HFFc6 (cell line): Measurements from ENCODE around the gene ATP5MC2. TPM values are rescaled to one million over a fixed set of nuclear protein-coding genes. Genes with fewer than 3 reads are reported as not detected.
"Not testable (repeated sequence)": the region's sequence is repeated elsewhere in the genome, so short reads cannot be mapped to it uniquely, and the experiment has no call there.

Source experiments
- DNase-seq: peaks from one replicate; pipeline ENCODE4 v3.0.0-alpha.2; 2018
- H3K27ac Mint-ChIP-seq: 2 replicates; pipeline ENCODE4 v1.8.0; 2020; ENCODE audit warnings: mild to moderate bottlenecking, mixed read lengths
- H3K27me3 Mint-ChIP-seq: 2 replicates; pipeline ENCODE4 v1.8.0; 2021; ENCODE audit warnings: mild to moderate bottlenecking, moderate library complexity, mixed read lengths; ENCODE audit not compliant: insufficient read depth
- H3K36me3 Mint-ChIP-seq: 2 replicates; pipeline ENCODE4 v1.8.0; 2021; ENCODE audit warnings: low read depth, mixed read lengths
- H3K4me1 Mint-ChIP-seq: 2 replicates; pipeline ENCODE4 v1.8.0; 2020; ENCODE audit warnings: low read depth, mixed read lengths
- H3K4me3 Mint-ChIP-seq: 2 replicates; pipeline ENCODE4 v1.8.0; 2020; ENCODE audit warnings: mild to moderate bottlenecking, moderate library complexity, mixed read lengths
- H3K9me3 Mint-ChIP-seq: 2 replicates; pipeline ENCODE4 v1.8.0; 2020; ENCODE audit warnings: mild to moderate bottlenecking, mixed read lengths
- total RNA-seq, 6 experiments: library from RNA; stranded (reverse); fragmentation: NEBNext Ultra II Directional; extraction: Animal tissue kit (Norgen Biotek cat#: 25700); gene quantifications; 2 replicates in 1 of 6; 3 replicates in 5 of 6; pipeline ENCODE4 v1.2.3, GENCODE V29; 2021
- TF ChIP-seq, protein P1 (sequence below): fragments of 200-600 bp; sonication (generic); IDR thresholded peaks from 2 replicates; pipeline ENCODE4 v1.5.0; 2021; ENCODE audit warnings: antibody characterized with exemption, mild to moderate bottlenecking

The ATP5MC2 gene
- total RNA-seq, 6 experiments from 2014 or later, result 257 to 366 (median 308) TPM

DNA sequence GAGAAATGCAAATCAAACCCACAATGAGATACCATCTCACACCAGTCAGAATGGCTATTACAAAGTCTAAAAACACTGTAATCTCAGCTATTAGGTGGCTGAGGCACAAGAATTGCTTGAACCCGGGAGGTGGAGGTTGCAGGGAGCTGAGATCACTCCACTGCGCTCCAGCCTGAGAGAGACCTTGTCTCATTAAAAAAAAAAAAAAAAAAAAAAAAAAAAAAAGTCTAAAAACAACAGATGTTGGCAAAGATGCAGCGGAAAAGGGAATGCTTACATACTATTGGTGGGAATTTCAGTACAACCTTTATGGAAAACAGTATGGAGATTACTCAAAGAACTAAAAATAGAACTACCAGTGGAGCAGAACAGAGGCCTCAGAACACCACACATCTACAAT is 30.7 kb downstream of the ATP5MC2 start:
- Mint-ChIP-seq H3K27ac (peak overlapping the region; percentile 68), H3K4me3 (peak overlapping the region; percentile 33; the same call in 1 of the 2 replicates), H3K36me3 (0 out of 2 replicates have a peak, but pooled peaks cover 3% of the 10 kb centered on the region), H3K9me3 (no peaks in the 10 kb centered on the region), H3K4me1 (peaks cover 23% of the 10 kb centered on the region), H3K27me3 (peaks cover 3% of the 10 kb centered on the region)
- TF ChIP-seq, protein P1, sequence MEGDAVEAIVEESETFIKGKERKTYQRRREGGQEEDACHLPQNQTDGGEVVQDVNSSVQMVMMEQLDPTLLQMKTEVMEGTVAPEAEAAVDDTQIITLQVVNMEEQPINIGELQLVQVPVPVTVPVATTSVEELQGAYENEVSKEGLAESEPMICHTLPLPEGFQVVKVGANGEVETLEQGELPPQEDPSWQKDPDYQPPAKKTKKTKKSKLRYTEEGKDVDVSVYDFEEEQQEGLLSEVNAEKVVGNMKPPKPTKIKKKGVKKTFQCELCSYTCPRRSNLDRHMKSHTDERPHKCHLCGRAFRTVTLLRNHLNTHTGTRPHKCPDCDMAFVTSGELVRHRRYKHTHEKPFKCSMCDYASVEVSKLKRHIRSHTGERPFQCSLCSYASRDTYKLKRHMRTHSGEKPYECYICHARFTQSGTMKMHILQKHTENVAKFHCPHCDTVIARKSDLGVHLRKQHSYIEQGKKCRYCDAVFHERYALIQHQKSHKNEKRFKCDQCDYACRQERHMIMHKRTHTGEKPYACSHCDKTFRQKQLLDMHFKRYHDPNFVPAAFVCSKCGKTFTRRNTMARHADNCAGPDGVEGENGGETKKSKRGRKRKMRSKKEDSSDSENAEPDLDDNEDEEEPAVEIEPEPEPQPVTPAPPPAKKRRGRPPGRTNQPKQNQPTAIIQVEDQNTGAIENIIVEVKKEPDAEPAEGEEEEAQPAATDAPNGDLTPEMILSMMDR, result no peak
- peak; percentile 71 for DNase-seq

DNA sequence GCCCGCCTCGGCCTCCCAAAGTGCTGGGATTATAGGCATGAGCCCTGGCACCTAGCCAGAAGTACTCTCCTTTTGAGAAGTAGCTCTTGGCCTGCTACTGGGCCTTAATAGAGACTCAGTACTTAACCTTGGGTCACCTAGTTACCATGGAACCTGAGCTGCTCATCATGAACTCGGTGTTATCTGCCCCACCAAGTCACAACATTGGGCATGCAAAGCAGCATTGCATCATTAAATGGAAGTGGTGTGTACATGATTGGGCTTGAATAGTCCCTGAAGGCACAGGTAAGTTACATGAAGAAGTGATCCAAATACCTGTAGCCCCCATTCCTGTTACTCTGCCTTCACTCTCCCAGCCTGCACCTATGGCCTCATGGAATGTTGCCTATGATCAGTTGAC is 31.8 kb downstream of the ATP5MC2 start:
- no peak for DNase-seq
- H3K9me3 Mint-ChIP-seq, result no peaks in the 10 kb centered on the region
- peaks cover 23% of the 10 kb centered on the region for H3K4me1 Mint-ChIP-seq
- H3K27me3 Mint-ChIP-seq, result peaks cover 3% of the 10 kb centered on the region
- no peak overlapping the region for H3K4me3 Mint-ChIP-seq
- 0 out of 2 replicates have a peak, but pooled peaks cover 3% of the 10 kb centered on the region for H3K36me3 Mint-ChIP-seq
- H3K27ac Mint-ChIP-seq, result no peak overlapping the region
- TF ChIP-seq, protein P1, result no peak

DNA sequence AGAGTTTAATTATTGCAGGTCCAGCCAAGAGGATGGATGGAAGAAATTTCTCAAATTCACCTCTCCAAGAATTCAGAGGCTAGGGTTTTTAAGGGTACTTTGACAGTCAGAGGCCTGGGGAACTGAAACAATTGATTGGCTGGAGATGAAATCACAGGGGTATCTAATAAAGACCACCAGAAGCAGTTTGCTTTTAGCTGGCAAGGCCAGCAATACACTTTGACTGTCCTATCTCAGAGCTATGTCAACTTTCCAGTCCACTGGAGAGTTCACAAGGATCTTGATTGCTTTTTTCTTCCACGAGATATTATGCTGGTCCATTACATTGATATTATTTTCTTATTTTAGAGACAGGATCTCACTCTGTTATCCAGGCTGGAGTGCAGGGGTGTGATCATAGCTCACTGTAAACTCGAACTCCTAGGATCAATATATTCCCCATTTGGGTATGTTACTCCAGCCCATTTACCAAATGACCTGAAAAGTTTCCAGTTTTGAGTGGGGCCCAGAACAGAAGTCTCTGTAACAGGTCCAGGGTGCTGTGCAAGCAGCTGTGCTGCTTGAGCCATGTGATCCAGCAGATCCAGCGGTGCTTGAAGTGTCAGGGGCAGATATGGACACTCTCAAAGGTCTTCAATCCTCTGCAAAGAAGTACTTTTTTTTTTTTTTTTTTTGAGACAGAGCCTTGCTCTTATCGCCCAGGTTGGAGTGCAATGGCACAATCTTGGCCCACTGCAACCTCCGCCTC is 32.5 kb downstream of the ATP5MC2 start:
- Mint-ChIP-seq H3K27me3 (peaks cover 3% of the 10 kb centered on the region), H3K4me3 (no peak overlapping the region), H3K27ac (no peak overlapping the region), H3K36me3 (0 out of 2 replicates have a peak, but pooled peaks cover 3% of the 10 kb centered on the region), H3K9me3 (no peaks in the 10 kb centered on the region), H3K4me1 (peaks cover 23% of the 10 kb centered on the region)
- TF ChIP-seq, protein P1, result no peak
- DNase-seq, result no peak

DNA sequence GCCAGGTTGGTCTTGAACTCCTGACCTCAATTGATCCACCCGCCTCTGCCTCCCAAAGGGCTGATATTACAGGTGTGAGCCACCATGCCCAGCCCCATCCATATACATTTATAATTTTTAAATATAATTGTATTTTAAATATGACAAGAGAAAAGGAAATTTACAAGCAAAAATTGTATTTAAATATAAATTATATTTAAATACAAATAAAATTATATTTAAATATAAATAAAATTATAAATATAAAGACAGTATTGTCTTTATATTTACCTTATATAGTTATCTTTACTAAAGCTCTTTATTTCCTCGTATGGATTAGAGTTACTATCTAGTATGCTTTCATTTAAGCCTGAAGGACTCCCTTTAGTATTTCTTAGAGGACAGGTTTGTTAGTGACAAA is 37.8 kb downstream of the ATP5MC2 start:
- Mint-ChIP-seq H3K9me3 (no peaks in the 10 kb centered on the region), H3K27ac (no peak overlapping the region), H3K27me3 (no peaks in the 10 kb centered on the region; the same call in 1 of the 2 replicates), H3K4me3 (no peak overlapping the region), H3K4me1 (no peaks in the 10 kb centered on the region), H3K36me3 (no peaks in the 10 kb centered on the region)
- TF ChIP-seq, protein P1, result no peak
- no peak for DNase-seq

DNA sequence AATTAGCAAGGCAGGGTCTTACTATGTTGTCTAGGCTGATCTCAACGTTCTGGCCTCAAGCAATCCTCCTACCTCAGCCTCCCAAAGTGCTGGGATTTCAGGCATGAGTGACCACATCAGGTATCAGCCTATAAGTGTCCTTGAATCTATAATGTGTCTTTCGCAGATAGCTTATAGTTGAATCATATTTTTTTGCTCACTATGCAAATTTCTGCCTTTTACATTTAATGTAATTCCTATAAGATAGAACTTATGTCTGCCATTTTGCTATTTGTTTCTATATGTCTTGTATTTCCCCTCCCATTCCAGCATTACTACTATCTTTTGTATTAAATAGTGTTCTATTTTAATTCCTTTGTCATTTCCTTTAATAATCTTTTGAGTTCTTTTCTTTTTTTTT is 39.2 kb downstream of the ATP5MC2 start:
- DNase-seq, result no peak
- no peaks in the 10 kb centered on the region for H3K4me1 Mint-ChIP-seq

DNA sequence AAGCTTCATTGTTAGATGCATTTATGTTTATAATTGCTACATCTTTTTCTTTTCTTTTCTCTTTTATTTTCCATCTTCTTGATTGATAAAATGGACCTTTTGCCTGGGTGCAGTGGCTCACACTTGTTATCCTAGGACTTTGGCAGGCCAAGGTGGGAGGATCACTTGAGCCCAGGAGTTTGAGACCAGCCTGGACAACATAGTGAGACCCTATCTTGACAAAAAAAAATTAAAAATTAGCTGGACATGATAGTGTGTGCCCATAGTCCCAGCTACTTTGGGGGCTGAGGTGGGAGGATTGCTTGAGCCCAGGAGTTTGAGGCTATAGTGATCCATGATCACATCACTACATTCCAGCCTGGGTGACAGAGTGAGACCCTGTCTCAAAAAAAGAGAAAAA is 40.2 kb downstream of the ATP5MC2 start:
- not testable (repeated sequence) for H3K4me1 Mint-ChIP-seq, H3K9me3 Mint-ChIP-seq, DNase-seq, H3K36me3 Mint-ChIP-seq, H3K4me3 Mint-ChIP-seq, H3K27me3 Mint-ChIP-seq, H3K27ac Mint-ChIP-seq

More for the DNA sequence above, 39.2 kb downstream of the ATP5MC2 start:
- Mint-ChIP-seq H3K27me3 (peaks cover 2% of the 10 kb centered on the region; the same call in 1 of the 2 replicates), H3K9me3 (no peaks in the 10 kb centered on the region), H3K27ac (no peak overlapping the region), H3K4me3 (no peak overlapping the region), H3K36me3 (no peaks in the 10 kb centered on the region)
- TF ChIP-seq, protein P1, result no peak
